A549 (cell line): ENCODE measurements around the gene FAM20C. TPM values are rescaled to one million over a fixed set of nuclear protein-coding genes. Genes with fewer than 3 reads are reported as not detected.

Source experiments
- ATAC-seq, 2 experiments: fragments of 200-7000 bp in 1 of 2; fragments of >200 bp in 1 of 2; cut with Nextera tagmentation in 1 of 2; cut with Tn5 transposase in 1 of 2; 3 replicates each; pipeline versions ENCODE4 v1.8.0 to v1.9.1; 2018 to 2020; ENCODE audit warnings: mild to moderate bottlenecking in 1 of 2, moderate library complexity in 1 of 2
- CTCF ChIA-PET: fragments of 300-600 bp; sonication (Branson Sonifier 250); formaldehyde crosslinking; extraction: SDS; loops from one replicate; lab custom pipeline; 2021; ENCODE audit warnings: antibody characterized with exemption, inconsistent platforms; lab: Yijun Ruan, JAX
- POLR2A ChIA-PET: fragments of 350-600 bp; formaldehyde crosslinking; extraction: SDS; loops from one replicate; lab custom pipeline; 2021; ENCODE audit warnings: antibody characterized with exemption, inconsistent platforms; lab: Yijun Ruan, JAX
- DNase-seq, 2 experiments: peaks; one replicate each; pipeline versions ENCODE4 v3.0.0 to v3.0.0-alpha.2; 2011 to 2016; ENCODE audit warnings: low read depth in 1 of 2, low spot score in 1 of 2
- FAIRE-seq: peaks from 2 replicates; lab custom pipeline; 2011; peaks lifted over from hg19 to GRCh38; lab: Jason Lieb, UNC
- H3K27ac ChIP-seq, 2 experiments: fragments of >200 bp; sonication (Bioruptor Twin); formaldehyde crosslinking; 3 replicates each; pipeline ENCODE4 v1.5.1; 2016 to 2017
- H3K4me1 ChIP-seq: fragments of >200 bp; sonication (Bioruptor Twin); formaldehyde crosslinking; 3 replicates; pipeline ENCODE4 v1.6.1; 2016
- H3K4me2 ChIP-seq: fragments of >200 bp; sonication (Bioruptor Twin); formaldehyde crosslinking; 3 replicates; pipeline ENCODE4 v1.6.1; 2016
- H3K4me3 ChIP-seq: fragments of >200 bp; sonication (Bioruptor Twin); formaldehyde crosslinking; 3 replicates; pipeline ENCODE4 v1.5.1; 2016
- H3K9me3 ChIP-seq: fragments of >200 bp; sonication (Bioruptor Twin); formaldehyde crosslinking; 3 replicates; pipeline ENCODE4 v1.6.1; 2016
- BHLHE40 ChIP-seq: IDR thresholded peaks from 2 replicates; pipeline ENCODE4 v1.6.1; 2012; ENCODE audit warnings: low read depth, low read length, inconsistent platforms
- CBX8 ChIP-seq: fragments of 200-600 bp; sonication (generic); IDR thresholded peaks from 2 replicates; pipeline ENCODE4 v1.6.1; 2016
- JUN ChIP-seq, 2 experiments: fragments of >200 bp; sonication (Bioruptor Twin); formaldehyde crosslinking; IDR thresholded peaks; 2 replicates in 1 of 2; 3 replicates in 1 of 2; pipeline ENCODE4 v1.6.1; 2016 to 2017
- JUNB ChIP-seq: fragments of >200 bp; sonication (Bioruptor Twin); formaldehyde crosslinking; IDR thresholded peaks from 2 replicates; pipeline ENCODE4 v1.6.1; 2016
- KDM5A ChIP-seq: fragments of 200-600 bp; sonication (generic); IDR thresholded peaks from 2 replicates; pipeline ENCODE4 v1.6.1; 2016; ENCODE audit warnings: antibody characterized with exemption, mild to moderate bottlenecking
- MAFK ChIP-seq: fragments of 450-650 bp; IDR thresholded peaks from 2 replicates; pipeline ENCODE4 v1.6.1; 2014; ENCODE audit not compliant: partially characterized antibody
- MYC ChIP-seq: IDR thresholded peaks from 2 replicates; pipeline ENCODE4 v1.6.1; 2012; ENCODE audit warnings: mild to moderate bottlenecking, inconsistent platforms, low read length, improper control_type of control experiment, borderline replicate concordance
- POLR2A ChIP-seq: IDR thresholded peaks from 2 replicates; pipeline ENCODE4 v1.6.1; 2012; ENCODE audit warnings: mild to moderate bottlenecking, low read length
- RFX5 ChIP-seq: fragments of 450-650 bp; IDR thresholded peaks from 2 replicates; pipeline ENCODE4 v1.7.1; 2014; ENCODE audit warnings: antibody characterized with exemption, mild to moderate bottlenecking, moderate library complexity
- RNF2 ChIP-seq: fragments of 200-600 bp; sonication (generic); IDR thresholded peaks from 2 replicates; pipeline ENCODE4 v1.6.1; 2016; ENCODE audit warnings: low read depth, mild to moderate bottlenecking, antibody characterized with exemption, moderate library complexity, borderline replicate concordance
- TFCP2L1 ChIP-seq: fragments of 250-450 bp; sonication (Bioruptor Pico); IDR thresholded peaks from 2 replicates; pipeline ENCODE4 v1.5.0; 2021; ENCODE audit warnings: mild to moderate bottlenecking
- TP53 ChIP-seq: fragments of 250-450 bp; sonication (Bioruptor Pico); IDR thresholded peaks from 2 replicates; pipeline ENCODE4 v1.5.0; 2021; ENCODE audit warnings: mild to moderate bottlenecking, moderate library complexity
- WGBS: methylation state at CpG from one replicate; pipeline ENCODE4 v1.1.6; 2017; ENCODE audit errors: missing lambda C conversion rate; 5-methylcytosine and 5-hydroxymethylcytosine counted together
- polyA plus RNA-seq, 4 experiments: library from polyadenylated mRNA; depleted of rRNA in 3 of 4; stranded (reverse); fragments of >200 nt; fragmentation: RNase III in 1 of 4; extraction: RNeasy Plus Mini Kit Qiagen cat#74134 plus additional on column Dnase treatment in 1 of 4; gene quantifications; 2 replicates in 3 of 4; 3 replicates in 1 of 4; pipeline ENCODE4 v1.2.3, GENCODE V29; 2011 to 2017
- TF ChIP-seq, protein P1 (sequence below): fragments of 150-350 bp; IDR thresholded peaks from 2 replicates; pipeline ENCODE4 v1.6.1; 2014; ENCODE audit warnings: low read depth, mild to moderate bottlenecking, low read length
- TF ChIP-seq, protein P2 (sequence below): fragments of >200 bp; sonication (Bioruptor Twin); formaldehyde crosslinking; IDR thresholded peaks from 2 replicates; pipeline ENCODE4 v1.6.1; 2016
- TF ChIP-seq, protein P3 (sequence below): fragments of 250-450 bp; sonication (Bioruptor Pico); IDR thresholded peaks from 2 replicates; pipeline ENCODE4 v1.5.0; 2021; ENCODE audit warnings: mild to moderate bottlenecking, moderate library complexity, borderline replicate concordance
- TF ChIP-seq, protein P4 (sequence below): IDR thresholded peaks from 2 replicates; pipeline ENCODE4 v1.6.1; 2012; ENCODE audit warnings: low read depth, borderline replicate concordance
- TF ChIP-seq, protein P5 (sequence below): fragments of 450-650 bp; IDR thresholded peaks from 2 replicates; pipeline ENCODE4 v1.6.1; 2014; ENCODE audit warnings: antibody characterized with exemption

Gene FAM20C
- polyA plus RNA-seq, 2 of the 4 experiments (the other 2 are of a cell fraction): 5.6 to 20.3 TPM

DNA sequence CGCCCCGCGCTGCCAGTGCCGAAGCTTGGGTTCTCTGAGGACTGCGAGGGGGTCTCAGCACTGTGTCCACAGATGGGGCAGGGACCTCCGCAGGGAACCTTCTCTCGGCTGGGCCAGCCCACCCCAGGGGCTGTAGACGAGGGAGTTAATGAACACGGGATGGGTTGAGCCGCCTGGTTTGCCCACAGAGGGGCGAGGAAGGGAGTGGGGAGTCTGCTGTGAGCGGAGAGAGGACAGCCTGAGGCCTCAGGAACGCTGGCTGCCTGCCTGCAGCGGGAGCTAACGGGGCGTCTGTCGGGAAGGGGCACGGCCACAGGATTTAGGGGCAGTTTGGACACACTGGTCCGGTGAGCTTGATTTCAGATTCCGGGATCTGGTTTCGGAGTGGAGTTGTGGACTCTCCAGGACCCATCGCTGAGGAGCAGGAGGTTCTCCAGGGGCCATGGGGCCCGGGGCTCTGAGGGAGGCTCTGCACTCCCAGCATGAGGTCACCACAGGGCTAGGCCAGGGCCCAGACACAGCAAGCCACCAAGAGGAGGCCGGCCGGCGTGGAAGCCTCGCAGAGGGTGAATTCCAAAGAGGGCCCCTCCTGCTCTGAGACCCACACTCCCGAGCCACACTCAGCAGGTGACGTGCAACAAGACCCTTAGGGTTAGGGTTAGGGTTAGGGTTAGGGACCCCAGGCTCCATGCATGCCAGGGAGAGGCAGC, 19.0 kb upstream of the FAM20C start:
- no peak for ATAC-seq
- WGBS: 76% methylated on average over 21 of the region's 29 CpGs
- H3K4me1 ChIP-seq: no peaks in the 10 kb centered on the region
- no peaks in the 10 kb centered on the region for H3K9me3 ChIP-seq
- TF ChIP-seq JUNB (no peak), KDM5A (no peak), MYC (no peak), POLR2A (no peak), CBX8 (no peak), MAFK (no peak), RFX5 (no peak), RNF2 (no peak), JUN (IDR thresholded peaks at IDR 0.05) (no peak), TP53 (CRISPR knock-in tag) (no peak)
- TF ChIP-seq, protein P1, sequence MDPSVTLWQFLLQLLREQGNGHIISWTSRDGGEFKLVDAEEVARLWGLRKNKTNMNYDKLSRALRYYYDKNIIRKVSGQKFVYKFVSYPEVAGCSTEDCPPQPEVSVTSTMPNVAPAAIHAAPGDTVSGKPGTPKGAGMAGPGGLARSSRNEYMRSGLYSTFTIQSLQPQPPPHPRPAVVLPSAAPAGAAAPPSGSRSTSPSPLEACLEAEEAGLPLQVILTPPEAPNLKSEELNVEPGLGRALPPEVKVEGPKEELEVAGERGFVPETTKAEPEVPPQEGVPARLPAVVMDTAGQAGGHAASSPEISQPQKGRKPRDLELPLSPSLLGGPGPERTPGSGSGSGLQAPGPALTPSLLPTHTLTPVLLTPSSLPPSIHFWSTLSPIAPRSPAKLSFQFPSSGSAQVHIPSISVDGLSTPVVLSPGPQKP: no peak
- TF ChIP-seq, protein P2, sequence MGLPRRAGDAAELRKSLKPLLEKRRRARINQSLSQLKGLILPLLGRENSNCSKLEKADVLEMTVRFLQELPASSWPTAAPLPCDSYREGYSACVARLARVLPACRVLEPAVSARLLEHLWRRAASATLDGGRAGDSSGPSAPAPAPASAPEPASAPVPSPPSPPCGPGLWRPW: no peak
- TF ChIP-seq, protein P3, sequence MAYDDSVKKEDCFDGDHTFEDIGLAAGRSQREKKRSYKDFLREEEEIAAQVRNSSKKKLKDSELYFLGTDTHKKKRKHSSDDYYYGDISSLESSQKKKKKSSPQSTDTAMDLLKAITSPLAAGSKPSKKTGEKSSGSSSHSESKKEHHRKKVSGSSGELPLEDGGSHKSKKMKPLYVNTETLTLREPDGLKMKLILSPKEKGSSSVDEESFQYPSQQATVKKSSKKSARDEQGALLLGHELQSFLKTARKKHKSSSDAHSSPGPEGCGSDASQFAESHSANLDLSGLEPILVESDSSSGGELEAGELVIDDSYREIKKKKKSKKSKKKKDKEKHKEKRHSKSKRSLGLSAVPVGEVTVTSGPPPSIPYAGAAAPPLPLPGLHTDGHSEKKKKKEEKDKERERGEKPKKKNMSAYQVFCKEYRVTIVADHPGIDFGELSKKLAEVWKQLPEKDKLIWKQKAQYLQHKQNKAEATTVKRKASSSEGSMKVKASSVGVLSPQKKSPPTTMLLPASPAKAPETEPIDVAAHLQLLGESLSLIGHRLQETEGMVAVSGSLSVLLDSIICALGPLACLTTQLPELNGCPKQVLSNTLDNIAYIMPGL (CRISPR knock-in tag): no peak
- TF ChIP-seq, all 56 proteins: peak for 0
- FAIRE-seq (no peak), DNase-seq (no peak)
- ChIA-PET CTCF (no interaction called here), POLR2A (no interaction called here)
- no peak overlapping the region for H3K4me3 ChIP-seq
- H3K4me2 ChIP-seq: no peak overlapping the region
- no peak overlapping the region for H3K27ac ChIP-seq

DNA sequence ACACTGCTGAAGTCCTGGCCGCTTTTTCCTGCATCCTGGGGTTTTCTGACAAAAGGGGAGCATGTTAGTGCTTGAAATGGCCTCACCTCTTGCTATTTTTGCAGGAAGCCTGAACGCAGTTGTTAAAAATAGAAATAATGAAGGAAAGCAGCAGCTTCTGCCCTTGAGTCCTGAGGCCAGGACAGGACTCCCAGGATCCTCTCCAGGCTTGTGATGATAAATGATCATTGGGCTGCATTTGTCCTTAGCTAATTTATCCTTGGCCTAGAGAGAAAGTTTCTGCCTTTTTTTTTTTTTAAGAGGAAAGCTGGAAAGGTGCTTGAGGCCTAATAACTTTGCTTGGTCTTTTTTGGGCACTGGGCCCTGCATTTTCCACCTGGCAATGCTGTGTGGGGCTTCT, 17.7 kb upstream of the FAM20C start:
- WGBS: 61% methylated on average over 2 of the region's 2 CpGs
- no peak overlapping the region for H3K4me3 ChIP-seq
- H3K9me3 ChIP-seq: no peaks in the 10 kb centered on the region
- DNase-seq: no peak
- no peak for ATAC-seq
- TF ChIP-seq, protein P1: no peak
- TF ChIP-seq, protein P4, sequence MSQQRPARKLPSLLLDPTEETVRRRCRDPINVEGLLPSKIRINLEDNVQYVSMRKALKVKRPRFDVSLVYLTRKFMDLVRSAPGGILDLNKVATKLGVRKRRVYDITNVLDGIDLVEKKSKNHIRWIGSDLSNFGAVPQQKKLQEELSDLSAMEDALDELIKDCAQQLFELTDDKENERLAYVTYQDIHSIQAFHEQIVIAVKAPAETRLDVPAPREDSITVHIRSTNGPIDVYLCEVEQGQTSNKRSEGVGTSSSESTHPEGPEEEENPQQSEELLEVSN: no peak
- no peak for TF ChIP-seq BHLHE40
- TF ChIP-seq TFCP2L1: no peak
- TF ChIP-seq, protein P5, sequence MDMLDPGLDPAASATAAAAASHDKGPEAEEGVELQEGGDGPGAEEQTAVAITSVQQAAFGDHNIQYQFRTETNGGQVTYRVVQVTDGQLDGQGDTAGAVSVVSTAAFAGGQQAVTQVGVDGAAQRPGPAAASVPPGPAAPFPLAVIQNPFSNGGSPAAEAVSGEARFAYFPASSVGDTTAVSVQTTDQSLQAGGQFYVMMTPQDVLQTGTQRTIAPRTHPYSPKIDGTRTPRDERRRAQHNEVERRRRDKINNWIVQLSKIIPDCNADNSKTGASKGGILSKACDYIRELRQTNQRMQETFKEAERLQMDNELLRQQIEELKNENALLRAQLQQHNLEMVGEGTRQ: no peak
- no peak overlapping the region for H3K4me2 ChIP-seq
- no peaks in the 10 kb centered on the region for H3K4me1 ChIP-seq
- no peak for FAIRE-seq
- ChIA-PET POLR2A (interaction anchor here (1.3 kb wide), 1 partner anchor 18 kb away, joined by 3 read pairs; the partner anchor contains the start of gene FAM20C), CTCF (no interaction called here)
- H3K27ac ChIP-seq: no peak overlapping the region
